ENCODE results near the gene SURF6.
A peak's percentile ranks its signal among the peaks of the same experiment; 100 is the strongest.

- TF ChIP-seq, protein P1, sequence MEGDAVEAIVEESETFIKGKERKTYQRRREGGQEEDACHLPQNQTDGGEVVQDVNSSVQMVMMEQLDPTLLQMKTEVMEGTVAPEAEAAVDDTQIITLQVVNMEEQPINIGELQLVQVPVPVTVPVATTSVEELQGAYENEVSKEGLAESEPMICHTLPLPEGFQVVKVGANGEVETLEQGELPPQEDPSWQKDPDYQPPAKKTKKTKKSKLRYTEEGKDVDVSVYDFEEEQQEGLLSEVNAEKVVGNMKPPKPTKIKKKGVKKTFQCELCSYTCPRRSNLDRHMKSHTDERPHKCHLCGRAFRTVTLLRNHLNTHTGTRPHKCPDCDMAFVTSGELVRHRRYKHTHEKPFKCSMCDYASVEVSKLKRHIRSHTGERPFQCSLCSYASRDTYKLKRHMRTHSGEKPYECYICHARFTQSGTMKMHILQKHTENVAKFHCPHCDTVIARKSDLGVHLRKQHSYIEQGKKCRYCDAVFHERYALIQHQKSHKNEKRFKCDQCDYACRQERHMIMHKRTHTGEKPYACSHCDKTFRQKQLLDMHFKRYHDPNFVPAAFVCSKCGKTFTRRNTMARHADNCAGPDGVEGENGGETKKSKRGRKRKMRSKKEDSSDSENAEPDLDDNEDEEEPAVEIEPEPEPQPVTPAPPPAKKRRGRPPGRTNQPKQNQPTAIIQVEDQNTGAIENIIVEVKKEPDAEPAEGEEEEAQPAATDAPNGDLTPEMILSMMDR (conservative IDR thresholded peaks at IDR 0.05; ENCODE audit: low read depth in 2 of 2), result peak; percentile 40 to 61
- no peak for TF ChIP-seq EZH2 (IDR thresholded peaks at IDR 0.05; ENCODE audit: low read depth, unreplicated experiment)
- TF ChIP-seq, protein P2, sequence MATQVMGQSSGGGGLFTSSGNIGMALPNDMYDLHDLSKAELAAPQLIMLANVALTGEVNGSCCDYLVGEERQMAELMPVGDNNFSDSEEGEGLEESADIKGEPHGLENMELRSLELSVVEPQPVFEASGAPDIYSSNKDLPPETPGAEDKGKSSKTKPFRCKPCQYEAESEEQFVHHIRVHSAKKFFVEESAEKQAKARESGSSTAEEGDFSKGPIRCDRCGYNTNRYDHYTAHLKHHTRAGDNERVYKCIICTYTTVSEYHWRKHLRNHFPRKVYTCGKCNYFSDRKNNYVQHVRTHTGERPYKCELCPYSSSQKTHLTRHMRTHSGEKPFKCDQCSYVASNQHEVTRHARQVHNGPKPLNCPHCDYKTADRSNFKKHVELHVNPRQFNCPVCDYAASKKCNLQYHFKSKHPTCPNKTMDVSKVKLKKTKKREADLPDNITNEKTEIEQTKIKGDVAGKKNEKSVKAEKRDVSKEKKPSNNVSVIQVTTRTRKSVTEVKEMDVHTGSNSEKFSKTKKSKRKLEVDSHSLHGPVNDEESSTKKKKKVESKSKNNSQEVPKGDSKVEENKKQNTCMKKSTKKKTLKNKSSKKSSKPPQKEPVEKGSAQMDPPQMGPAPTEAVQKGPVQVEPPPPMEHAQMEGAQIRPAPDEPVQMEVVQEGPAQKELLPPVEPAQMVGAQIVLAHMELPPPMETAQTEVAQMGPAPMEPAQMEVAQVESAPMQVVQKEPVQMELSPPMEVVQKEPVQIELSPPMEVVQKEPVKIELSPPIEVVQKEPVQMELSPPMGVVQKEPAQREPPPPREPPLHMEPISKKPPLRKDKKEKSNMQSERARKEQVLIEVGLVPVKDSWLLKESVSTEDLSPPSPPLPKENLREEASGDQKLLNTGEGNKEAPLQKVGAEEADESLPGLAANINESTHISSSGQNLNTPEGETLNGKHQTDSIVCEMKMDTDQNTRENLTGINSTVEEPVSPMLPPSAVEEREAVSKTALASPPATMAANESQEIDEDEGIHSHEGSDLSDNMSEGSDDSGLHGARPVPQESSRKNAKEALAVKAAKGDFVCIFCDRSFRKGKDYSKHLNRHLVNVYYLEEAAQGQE (IDR thresholded peaks at IDR 0.05; ENCODE audit: unreplicated experiment), result no peak
Observed at GRCh38 chr9:133320421-133320881, 15.5 kb downstream of the SURF6 start.
